H9 (cell line): ENCODE measurements around the gene MGAT4B. TPM values are rescaled to one million over a fixed set of nuclear protein-coding genes. Genes with fewer than 3 reads are reported as not detected.
"Not testable (repeated sequence)": the region's sequence is repeated elsewhere in the genome, so short reads cannot be mapped to it uniquely, and the experiment has no call there.

Experiments used
- DNase-seq: peaks from one replicate; pipeline ENCODE4 v3.0.0-alpha.2; 2017
- H2AFZ ChIP-seq: one replicate; pipeline ENCODE4 v1.6.1; 2013; ENCODE audit warnings: mild to moderate bottlenecking, low read length, control low read depth, moderate library complexity
- H2AK5ac ChIP-seq: 2 replicates; pipeline ENCODE4 v1.6.1; 2013; ENCODE audit warnings: low read length, control low read depth, mixed read lengths; ENCODE audit not compliant: insufficient read length
- H2BK120ac ChIP-seq: one replicate; pipeline ENCODE4 v1.6.1; 2013; ENCODE audit warnings: low read depth, mild to moderate bottlenecking, low read length, control low read depth, inconsistent platforms; ENCODE audit not compliant: poor library complexity, severe bottlenecking
- H2BK12ac ChIP-seq: 2 replicates; pipeline ENCODE4 v1.6.1; 2013; ENCODE audit warnings: low read length, control low read depth, mixed read lengths, low read depth; ENCODE audit not compliant: insufficient read length
- H2BK15ac ChIP-seq: 2 replicates; pipeline ENCODE4 v1.6.1; 2013; ENCODE audit warnings: low read depth, low read length, control low read depth
- H2BK20ac ChIP-seq: one replicate; pipeline ENCODE4 v1.6.1; 2013; ENCODE audit warnings: low read depth, mild to moderate bottlenecking, low read length, control low read depth, inconsistent platforms; ENCODE audit not compliant: poor library complexity, severe bottlenecking
- H2BK5ac ChIP-seq: 2 replicates; pipeline ENCODE4 v1.6.1; 2013; ENCODE audit warnings: low read length, control low read depth, mixed read lengths; ENCODE audit not compliant: insufficient read length
- H3K14ac ChIP-seq: 2 replicates; pipeline ENCODE4 v1.6.1; 2013; ENCODE audit warnings: low read length, control low read depth; ENCODE audit not compliant: insufficient read depth
- H3K18ac ChIP-seq: 2 replicates; pipeline ENCODE4 v1.6.1; 2013; ENCODE audit warnings: low read depth, mild to moderate bottlenecking, mixed read lengths, low read length, control low read depth; ENCODE audit not compliant: insufficient read length
- H3K23ac ChIP-seq: 2 replicates; pipeline ENCODE4 v1.6.1; 2013; ENCODE audit warnings: low read length, control low read depth, mixed read lengths, low read depth; ENCODE audit not compliant: insufficient read length
- H3K23me2 ChIP-seq: 2 replicates; pipeline ENCODE4 v1.6.1; 2013; ENCODE audit warnings: low read depth, mild to moderate bottlenecking, mixed read lengths, low read length, control low read depth; ENCODE audit not compliant: insufficient read length, poor library complexity, severe bottlenecking
- H3K27ac ChIP-seq: 2 replicates; pipeline ENCODE4 v1.5.1; 2013; ENCODE audit warnings: low read length, control low read depth, mixed read lengths, low read depth; ENCODE audit not compliant: insufficient read length
- H3K27me3 ChIP-seq: 2 replicates; pipeline ENCODE4 v1.6.1; 2013; ENCODE audit warnings: low read length, control low read depth, inconsistent platforms; ENCODE audit not compliant: insufficient read depth
- H3K4ac ChIP-seq: 2 replicates; pipeline ENCODE4 v1.6.1; 2013; ENCODE audit warnings: low read depth, mild to moderate bottlenecking, control low read depth, inconsistent platforms, low read length, moderate library complexity
- H3K4me1 ChIP-seq: 2 replicates; pipeline ENCODE4 v1.6.1; 2013; ENCODE audit warnings: low read length, control low read depth, inconsistent platforms; ENCODE audit not compliant: insufficient read depth
- H3K4me2 ChIP-seq: 2 replicates; pipeline ENCODE4 v1.6.1; 2013; ENCODE audit warnings: low read length, control low read depth, mixed read lengths; ENCODE audit not compliant: insufficient read length, insufficient read depth
- H3K56ac ChIP-seq: 2 replicates; pipeline ENCODE4 v1.6.1; 2013; ENCODE audit warnings: low read depth, mild to moderate bottlenecking, mixed read lengths, low read length, control low read depth; ENCODE audit not compliant: insufficient read length
- H3K79me1 ChIP-seq: 2 replicates; pipeline ENCODE4 v1.6.1; 2013; ENCODE audit warnings: low read depth, mild to moderate bottlenecking, moderate library complexity, low read length, control low read depth, inconsistent platforms; ENCODE audit not compliant: insufficient read depth, poor library complexity, severe bottlenecking
- H3K79me2 ChIP-seq: 2 replicates; pipeline ENCODE4 v1.6.1; 2013; ENCODE audit warnings: low read length, control low read depth, inconsistent platforms; ENCODE audit not compliant: insufficient read depth
- H3K9ac ChIP-seq: 2 replicates; pipeline ENCODE4 v1.6.1; 2013; ENCODE audit warnings: low read length, control low read depth, mixed read lengths; ENCODE audit not compliant: insufficient read length; ENCODE audit errors: extremely low read depth
- H3K9me3 ChIP-seq: one replicate; pipeline ENCODE4 v1.6.1; 2013; ENCODE audit warnings: low read depth, low read length, inconsistent platforms; ENCODE audit not compliant: control insufficient read depth
- H3T11ph ChIP-seq: one replicate; pipeline ENCODE4 v1.6.1; 2013; ENCODE audit warnings: mild to moderate bottlenecking, low read length, control low read depth, inconsistent platforms
- H4K20me1 ChIP-seq: one replicate; pipeline ENCODE4 v1.6.1; 2013; ENCODE audit not compliant: control insufficient read depth, insufficient read length, insufficient read depth
- H4K5ac ChIP-seq: 2 replicates; pipeline ENCODE4 v1.6.1; 2013; ENCODE audit warnings: low read depth, mild to moderate bottlenecking, mixed read lengths, low read length, control low read depth; ENCODE audit not compliant: insufficient read length
- H4K8ac ChIP-seq: replicated peaks from 2 replicates; pipeline ENCODE4 v1.6.1; 2013; ENCODE audit warnings: low read length, control low read depth, mixed read lengths, low read depth; ENCODE audit not compliant: insufficient read length
- H4K91ac ChIP-seq: 2 replicates; pipeline ENCODE4 v1.6.1; 2013; ENCODE audit warnings: low read depth, mild to moderate bottlenecking, moderate library complexity, mixed read lengths, low read length, control low read depth; ENCODE audit not compliant: insufficient read length
- H3K27ac Mint-ChIP-seq, 3 experiments: 2 replicates in 2 of 3; 3 replicates in 1 of 3; pipeline ENCODE4 v1.8.0; 2020 to 2021; ENCODE audit warnings: mixed read lengths in 3 of 3, mild to moderate bottlenecking in 1 of 3, moderate library complexity in 1 of 3
- H3K27me3 Mint-ChIP-seq: 2 replicates; pipeline ENCODE4 v1.8.0; 2021; ENCODE audit warnings: low read depth, mild to moderate bottlenecking, moderate library complexity, mixed read lengths
- H3K36me3 Mint-ChIP-seq, 3 experiments: 2 replicates in 2 of 3; 3 replicates in 1 of 3; pipeline ENCODE4 v1.8.0; 2020 to 2021; ENCODE audit warnings: low read depth in 3 of 3, mixed read lengths in 3 of 3; ENCODE audit not compliant: insufficient read depth in 1 of 3
- H3K4me1 Mint-ChIP-seq, 2 experiments: 2 replicates each; pipeline ENCODE4 v1.8.0; 2020; ENCODE audit warnings: mixed read lengths in 2 of 2
- H3K4me3 Mint-ChIP-seq, 2 experiments: 2 replicates in 1 of 2; 3 replicates in 1 of 2; pipeline ENCODE4 v1.8.0; 2020 to 2021; ENCODE audit warnings: mild to moderate bottlenecking in 2 of 2, mixed read lengths in 2 of 2, moderate library complexity in 1 of 2
- H3K9me3 Mint-ChIP-seq, 2 experiments: 2 replicates in 1 of 2; 3 replicates in 1 of 2; pipeline ENCODE4 v1.8.0; 2020; ENCODE audit warnings: mild to moderate bottlenecking in 2 of 2, mixed read lengths in 2 of 2, moderate library complexity in 1 of 2
- CTCF ChIP-seq: fragments of 200-600 bp; sonication (generic); conservative IDR thresholded peaks from 3 replicates; pipeline ENCODE4 v1.8.0; 2021; ENCODE audit warnings: antibody characterized with exemption, mild to moderate bottlenecking
- WGBS: extraction: QIAGEN DNeasy Blood & Tissue Kit; methylation state at CpG from one replicate; pipeline ENCODE4 v1.1.7; 2013; ENCODE audit warnings: missing lambda C conversion rate, low lambda C conversion rate, mixed read lengths; ENCODE audit not compliant: insufficient read length; ENCODE audit errors: extremely low coverage; 5-methylcytosine and 5-hydroxymethylcytosine counted together
- total RNA-seq: library from RNA; stranded (reverse); gene quantifications from 2 replicates; pipeline ENCODE4 v1.2.1, GENCODE V29; 2021

The MGAT4B gene
- total RNA-seq, 1 experiment from 2014 or later = 147 TPM

- TF ChIP-seq CTCF = no peak
- Histone ChIP-seq H2BK20ac (no peak overlapping the region), H3K18ac (no peak overlapping the region), H3K4me2 (no peak overlapping the region), H2BK5ac (no peak overlapping the region), H3K56ac (no peak overlapping the region), H4K8ac (no peak overlapping the region), H2AFZ (no peak overlapping the region), H3K4me1 (no peaks in the 10 kb centered on the region), H2AK5ac (no peak overlapping the region), H3K27me3 (no peaks in the 10 kb centered on the region), H3K4ac (no peak overlapping the region), H3K14ac (no peak overlapping the region; the same call in 1 of the 2 replicates), H4K5ac (no peak overlapping the region), H2BK12ac (no peak overlapping the region), H3K23me2 (no peaks in the 10 kb centered on the region), H3K9me3 (no peaks in the 10 kb centered on the region), H3K9ac (no peak overlapping the region), H2BK15ac (no peak overlapping the region), H3K79me1 (no peaks in the 10 kb centered on the region), H4K91ac (no peak overlapping the region), H3K79me2 (no peaks in the 10 kb centered on the region), H3K23ac (no peak overlapping the region), H4K20me1 (no peaks in the 10 kb centered on the region), H2BK120ac (no peak overlapping the region), H3K27ac (no peak overlapping the region), H3T11ph (no peak overlapping the region)
- H3K9me3 Mint-ChIP-seq = peaks cover 5 to 14% of the 10 kb centered on the region in 2 experiments; a peak in 3 of 5 replicates
- no peak for DNase-seq
- peaks cover 54 to 92% (median 84%) of the 10 kb centered on the region in 3 experiments for H3K36me3 Mint-ChIP-seq
- no peaks in the 10 kb centered on the region; the same call in 1 of the 2 replicates for H3K27me3 Mint-ChIP-seq
- H3K27ac Mint-ChIP-seq = peak overlapping the region in 2 of 3 experiments; percentile 4 to 49; a peak in 3 of 7 replicates
- H3K4me3 Mint-ChIP-seq = no peak overlapping the region
- H3K4me1 Mint-ChIP-seq = no peaks in the 10 kb centered on the region
- no CpG with 5 or more reads among the region's 19 CpGs for WGBS
Measured at GRCh38 chr5:179836225-179837019, 29.8 kb upstream of the MGAT4B start.

DNA sequence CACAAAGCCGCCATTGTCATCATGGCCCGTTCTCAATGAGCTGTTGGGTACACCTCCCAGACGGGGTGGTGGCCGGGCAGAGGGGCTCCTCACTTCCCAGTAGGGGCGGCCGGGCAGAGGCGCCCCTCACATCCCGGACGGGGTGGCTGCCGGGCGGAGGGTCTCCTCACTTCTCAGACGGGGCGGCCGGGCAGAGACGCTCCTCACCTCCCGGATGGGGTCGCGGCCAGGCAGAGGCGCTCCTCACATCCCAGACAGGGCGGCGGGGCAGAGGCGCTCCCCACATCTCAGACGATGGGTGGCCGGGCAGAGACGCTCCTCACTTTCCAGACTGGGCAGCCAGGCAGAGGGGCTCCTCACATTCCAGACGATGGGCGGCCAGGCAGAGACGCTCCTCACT, 28.2 kb upstream of the MGAT4B start:
- H3K4me1 Mint-ChIP-seq, H3K4me3 Mint-ChIP-seq: not testable (repeated sequence)

More for the DNA sequence above, 28.2 kb upstream of the MGAT4B start:
- H3K9me3 ChIP-seq, H4K20me1 ChIP-seq, H3K23me2 ChIP-seq, H2BK15ac ChIP-seq, H4K91ac ChIP-seq, H4K8ac ChIP-seq, H3K4me1 ChIP-seq, H3K79me1 ChIP-seq, H3K27ac Mint-ChIP-seq, H3K9ac ChIP-seq, H2BK12ac ChIP-seq, H2BK120ac ChIP-seq, DNase-seq, H3T11ph ChIP-seq, H3K23ac ChIP-seq, H3K27me3 Mint-ChIP-seq, H4K5ac ChIP-seq, H3K27me3 ChIP-seq, H3K18ac ChIP-seq, H3K56ac ChIP-seq, H2BK5ac ChIP-seq, H3K14ac ChIP-seq, H2AK5ac ChIP-seq, H3K79me2 ChIP-seq, H2BK20ac ChIP-seq, H3K4ac ChIP-seq, H3K4me2 ChIP-seq, H3K27ac ChIP-seq, H2AFZ ChIP-seq: not testable (repeated sequence)
- H3K36me3 Mint-ChIP-seq = peaks cover 59 to 93% (median 84%) of the 10 kb centered on the region in 3 experiments
- no CpG with 5 or more reads among the region's 28 CpGs for WGBS
- peaks cover 5 to 14% of the 10 kb centered on the region in 2 experiments; a peak in 4 of 5 replicates for H3K9me3 Mint-ChIP-seq
